DOHH2 (cell line): ENCODE data around the gene INHA.

ENCODE experiments used
- EZH2phosphoT487 ChIP-seq: fragments of 200-600 bp; sonication (generic); IDR thresholded peaks from 2 replicates; pipeline ENCODE4 v1.6.1; 2017; ENCODE audit warnings: borderline replicate concordance, mild to moderate bottlenecking, antibody characterized with exemption, low read length, moderate library complexity, mixed read lengths
- TF ChIP-seq, protein P1 (sequence below): fragments of 200-600 bp; sonication (generic); IDR thresholded peaks from one replicate; pipeline ENCODE4 v1.5.1; 2014; ENCODE audit warnings: antibody characterized with exemption, mild to moderate bottlenecking, low read depth, low read length; ENCODE audit not compliant: poor library complexity, severe bottlenecking

DNA sequence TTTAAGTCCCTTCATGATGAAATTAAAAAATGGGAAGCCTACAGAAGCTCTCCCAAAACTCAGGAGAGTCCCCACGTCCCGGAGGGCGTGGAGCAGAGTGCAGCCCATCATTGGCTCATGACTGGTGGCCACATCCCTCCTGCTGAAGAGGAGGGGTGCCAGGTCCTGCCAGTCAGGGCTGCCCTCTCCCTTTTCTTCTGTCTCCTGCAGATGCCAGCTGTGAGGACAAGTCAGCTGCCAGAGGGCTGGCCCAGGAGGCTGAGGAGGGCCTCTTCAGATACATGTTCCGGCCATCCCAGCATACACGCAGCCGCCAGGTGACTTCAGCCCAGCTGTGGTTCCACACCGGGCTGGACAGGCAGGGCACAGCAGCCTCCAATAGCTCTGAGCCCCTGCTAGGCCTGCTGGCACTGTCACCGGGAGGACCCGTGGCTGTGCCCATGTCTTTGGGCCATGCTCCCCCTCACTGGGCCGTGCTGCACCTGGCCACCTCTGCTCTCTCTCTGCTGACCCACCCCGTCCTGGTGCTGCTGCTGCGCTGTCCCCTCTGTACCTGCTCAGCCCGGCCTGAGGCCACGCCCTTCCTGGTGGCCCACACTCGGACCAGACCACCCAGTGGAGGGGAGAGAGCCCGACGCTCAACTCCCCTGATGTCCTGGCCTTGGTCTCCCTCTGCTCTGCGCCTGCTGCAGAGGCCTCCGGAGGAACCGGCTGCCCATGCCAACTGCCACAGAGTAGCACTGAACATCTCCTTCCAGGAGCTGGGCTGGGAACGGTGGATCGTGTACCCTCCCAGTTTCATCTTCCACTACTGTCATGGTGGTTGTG is 2.6 kb downstream of the INHA start:
- TF ChIP-seq, protein P1, sequence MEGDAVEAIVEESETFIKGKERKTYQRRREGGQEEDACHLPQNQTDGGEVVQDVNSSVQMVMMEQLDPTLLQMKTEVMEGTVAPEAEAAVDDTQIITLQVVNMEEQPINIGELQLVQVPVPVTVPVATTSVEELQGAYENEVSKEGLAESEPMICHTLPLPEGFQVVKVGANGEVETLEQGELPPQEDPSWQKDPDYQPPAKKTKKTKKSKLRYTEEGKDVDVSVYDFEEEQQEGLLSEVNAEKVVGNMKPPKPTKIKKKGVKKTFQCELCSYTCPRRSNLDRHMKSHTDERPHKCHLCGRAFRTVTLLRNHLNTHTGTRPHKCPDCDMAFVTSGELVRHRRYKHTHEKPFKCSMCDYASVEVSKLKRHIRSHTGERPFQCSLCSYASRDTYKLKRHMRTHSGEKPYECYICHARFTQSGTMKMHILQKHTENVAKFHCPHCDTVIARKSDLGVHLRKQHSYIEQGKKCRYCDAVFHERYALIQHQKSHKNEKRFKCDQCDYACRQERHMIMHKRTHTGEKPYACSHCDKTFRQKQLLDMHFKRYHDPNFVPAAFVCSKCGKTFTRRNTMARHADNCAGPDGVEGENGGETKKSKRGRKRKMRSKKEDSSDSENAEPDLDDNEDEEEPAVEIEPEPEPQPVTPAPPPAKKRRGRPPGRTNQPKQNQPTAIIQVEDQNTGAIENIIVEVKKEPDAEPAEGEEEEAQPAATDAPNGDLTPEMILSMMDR: no peak
- TF ChIP-seq EZH2phosphoT487: no peak
